Ishikawa (cell line): ENCODE data around the gene DYNLRB2.

ENCODE experiments used
- CEBPB ChIP-seq: IDR thresholded peaks from 2 replicates; pipeline ENCODE4 v1.6.1; 2012
- CREB1 ChIP-seq: IDR thresholded peaks from 2 replicates; pipeline ENCODE4 v1.6.1; 2012; ENCODE audit warnings: low read depth
- EGR1 ChIP-seq: IDR thresholded peaks from 2 replicates; pipeline ENCODE4 v1.6.1; 2012
- EP300 ChIP-seq: IDR thresholded peaks from 2 replicates; pipeline ENCODE4 v1.6.1; 2012; ENCODE audit warnings: borderline replicate concordance
- FOXM1 ChIP-seq: IDR thresholded peaks from 2 replicates; pipeline ENCODE4 v1.6.1; 2012; ENCODE audit warnings: low read depth, borderline replicate concordance
- MAX ChIP-seq: IDR thresholded peaks from 2 replicates; pipeline ENCODE4 v1.6.1; 2012
- NFIC ChIP-seq: IDR thresholded peaks from 2 replicates; pipeline ENCODE4 v1.6.1; 2012
- RAD21 ChIP-seq: IDR thresholded peaks from 2 replicates; pipeline ENCODE4 v1.6.1; 2012; ENCODE audit warnings: low read depth
- REST ChIP-seq: IDR thresholded peaks from 2 replicates; pipeline ENCODE4 v1.6.1; 2012; ENCODE audit warnings: low read depth, mild to moderate bottlenecking
- TAF1 ChIP-seq: IDR thresholded peaks from 2 replicates; pipeline ENCODE4 v1.6.1; 2012; ENCODE audit warnings: low read depth, mild to moderate bottlenecking
- TCF12 ChIP-seq: IDR thresholded peaks from 2 replicates; pipeline ENCODE4 v1.6.1; 2012; ENCODE audit warnings: low read depth
- TEAD4 ChIP-seq: IDR thresholded peaks from 2 replicates; pipeline ENCODE4 v1.6.1; 2012
- USF1 ChIP-seq: IDR thresholded peaks from 2 replicates; pipeline ENCODE4 v1.6.1; 2012
- YY1 ChIP-seq: IDR thresholded peaks from 2 replicates; pipeline ENCODE4 v1.6.1; 2012; ENCODE audit warnings: low read depth
- ZBTB7A ChIP-seq: IDR thresholded peaks from 2 replicates; pipeline ENCODE4 v1.6.1; 2012; ENCODE audit warnings: low read depth

DYNLRB2 gene

GRCh38 chr16:80594756-80595155 lies 54.0 kb downstream of the DYNLRB2 start:
- TF ChIP-seq MAX: no peak
- TF ChIP-seq TCF12: no peak
- TF ChIP-seq ZBTB7A: no peak
- TF ChIP-seq RAD21: no peak
- no peak for TF ChIP-seq NFIC
- no peak for TF ChIP-seq FOXM1
- TF ChIP-seq USF1: no peak
- TF ChIP-seq YY1: no peak
- no peak for TF ChIP-seq TEAD4

- TF ChIP-seq RAD21 (no peak), TCF12 (no peak), USF1 (no peak), ZBTB7A (no peak), TEAD4 (no peak), MAX (no peak), FOXM1 (no peak), CREB1 (no peak), CEBPB (no peak), NFIC (no peak), YY1 (no peak), EGR1 (no peak), TAF1 (no peak), EP300 (no peak), REST (no peak)
Observed at GRCh38 chr16:80596507-80597207, 55.9 kb downstream of the DYNLRB2 start.

GRCh38 chr16:80599466-80599865 lies 58.7 kb downstream of the DYNLRB2 start:
- no peak for TF ChIP-seq MAX
- TF ChIP-seq EGR1: no peak
- no peak for TF ChIP-seq YY1
- TF ChIP-seq CREB1: no peak
- no peak for TF ChIP-seq TEAD4
- TF ChIP-seq TCF12: no peak
- no peak for TF ChIP-seq RAD21
- TF ChIP-seq EP300: no peak
- no peak for TF ChIP-seq USF1
- no peak for TF ChIP-seq CEBPB
- no peak for TF ChIP-seq TAF1
- TF ChIP-seq REST: no peak
- TF ChIP-seq FOXM1: no peak
- TF ChIP-seq NFIC: no peak
- TF ChIP-seq ZBTB7A: no peak
